HG03469 (cell line): Measurements from ENCODE around the gene KDM6B.

Experiments
- ATAC-seq: cut with Tn5 transposase; IDR thresholded peaks from one replicate; pipeline ENCODE4 v1.9.1; 2021; ENCODE audit warnings: mild to moderate bottlenecking, moderate library complexity, moderate number of reproducible peaks; ENCODE audit not compliant: unreplicated experiment

KDM6B gene

DNA sequence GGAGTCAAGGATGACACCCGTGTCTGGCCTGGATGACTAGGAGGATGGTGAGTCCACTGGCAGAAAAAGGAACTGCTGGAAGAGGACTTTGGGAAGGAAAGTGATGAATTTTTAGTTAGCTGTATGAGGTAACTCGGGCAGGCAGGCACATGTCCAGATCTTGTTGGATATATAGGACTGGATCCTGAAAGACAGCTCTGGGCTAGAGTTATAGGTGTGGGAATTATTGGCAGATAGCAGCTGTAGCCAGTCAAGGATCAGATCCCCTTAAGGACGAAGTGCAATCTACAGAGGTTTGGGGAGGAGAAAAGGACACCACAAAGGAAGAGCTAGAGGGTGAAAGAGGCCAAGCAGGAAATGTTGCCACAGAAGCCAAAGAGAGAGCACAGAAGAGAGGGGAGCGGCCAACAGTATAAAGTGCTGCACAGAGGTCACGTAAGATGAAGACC, 33.9 kb downstream of the KDM6B start:
- ATAC-seq, result no peak

DNA sequence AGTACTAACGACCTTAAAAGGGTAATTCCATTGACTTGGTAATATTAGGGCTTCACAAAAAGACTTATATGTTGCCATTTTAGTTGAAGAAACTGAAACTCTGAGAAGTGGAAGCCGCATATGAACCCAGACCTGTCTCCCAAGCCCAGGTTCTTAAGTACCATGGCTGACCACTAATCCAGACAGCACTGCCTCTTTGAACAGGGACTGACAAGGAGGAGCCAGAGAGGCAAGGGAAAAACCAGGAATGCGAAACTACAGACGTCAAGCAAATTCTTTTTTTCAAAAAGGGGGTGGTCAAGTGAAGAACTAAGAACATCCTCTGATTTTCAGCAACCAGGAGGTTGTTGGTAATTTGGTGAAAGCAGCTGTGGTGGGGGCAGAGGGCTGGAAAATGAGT, 39.0 kb downstream of the KDM6B start:
- ATAC-seq, result no peak

- no peak for ATAC-seq
These were observed 41.9 kb downstream of the KDM6B start for GRCh38 chr17:7875804-7876370.

DNA sequence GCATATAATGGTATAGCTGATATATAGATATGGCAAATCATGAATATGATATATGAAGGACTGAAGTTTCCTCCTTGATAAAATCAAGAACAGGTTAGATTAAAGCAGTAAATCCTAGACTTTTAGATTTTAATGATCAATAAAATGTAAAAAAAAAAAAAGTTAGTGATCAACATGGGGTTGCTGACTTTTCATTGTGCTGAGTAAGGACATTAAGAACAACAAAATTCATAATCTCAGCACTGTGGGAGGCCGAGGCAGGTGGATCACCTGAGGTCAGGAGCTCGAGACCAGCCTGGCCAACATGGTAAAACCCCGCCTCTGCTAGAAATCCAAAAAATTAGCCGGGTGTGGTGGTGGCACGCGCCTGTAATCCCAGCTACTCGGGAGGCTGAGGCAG, 44.2 kb downstream of the KDM6B start:
- no peak for ATAC-seq

GRCh38 chr17:7880076-7880868, 46.3 kb downstream of the KDM6B start:
- no peak for ATAC-seq

DNA sequence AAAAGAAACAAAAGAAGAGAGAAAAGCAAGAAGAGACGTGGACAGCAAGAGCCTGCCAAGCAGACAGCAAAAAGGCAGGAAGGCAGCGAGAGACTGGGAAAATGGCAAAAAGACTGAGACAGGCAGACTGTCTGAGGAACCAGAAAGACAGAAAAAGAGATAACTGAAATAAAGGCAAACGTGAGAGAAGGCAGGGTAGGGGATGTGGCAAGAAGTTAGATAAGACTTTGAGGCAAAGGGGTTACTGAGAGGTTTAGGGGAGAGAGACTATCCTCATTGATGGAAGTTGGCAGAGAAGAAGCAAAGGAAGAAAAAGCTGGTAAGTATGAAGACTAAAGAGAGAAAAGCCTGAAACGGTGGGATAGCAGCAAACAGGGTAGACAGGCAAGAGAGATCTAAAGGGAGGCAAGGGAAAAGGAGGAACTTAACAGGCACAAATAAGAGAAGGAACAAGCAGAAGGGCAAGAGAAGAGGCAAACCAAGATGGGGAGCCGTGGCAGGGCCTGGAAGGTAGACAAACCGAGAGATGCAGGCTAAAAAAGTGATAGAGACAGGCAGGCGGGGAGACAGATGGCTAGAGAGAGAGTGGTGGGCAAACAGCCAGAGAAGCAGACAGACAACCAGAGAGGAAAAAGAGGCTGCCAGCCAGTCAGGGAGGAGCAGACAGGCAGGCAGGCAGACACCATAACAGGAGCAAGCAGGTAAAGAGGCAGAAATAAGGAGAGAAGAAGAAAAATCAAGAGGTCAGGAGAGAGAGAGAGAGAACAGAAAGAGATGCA, 47.4 kb downstream of the KDM6B start:
- no peak for ATAC-seq

GRCh38 chr17:7882068-7882467, 48.1 kb downstream of the KDM6B start:
- no peak for ATAC-seq

- ATAC-seq, result no peak
These were observed 48.6 kb downstream of the KDM6B start for GRCh38 chr17:7882629-7883028.
